Epithelial cell of esophagus (primary cell): Measurements from ENCODE around the gene RNF150.

ENCODE experiments used
- DNase-seq: peaks from one replicate; pipeline ENCODE4 v3.0.0; 2010; ENCODE audit warnings: low read depth
- H3K4me3 ChIP-seq: 2 replicates; pipeline ENCODE4 v1.5.1; 2011; ENCODE audit warnings: mild to moderate bottlenecking, low read length, control low read depth
- CTCF ChIP-seq: IDR thresholded peaks from 2 replicates; pipeline ENCODE4 v1.5.1; 2011; ENCODE audit warnings: low read depth, mild to moderate bottlenecking, low read length, control low read depth, inconsistent platforms; ENCODE audit not compliant: insufficient read depth; ENCODE audit errors: missing control alignments

Gene RNF150

DNA sequence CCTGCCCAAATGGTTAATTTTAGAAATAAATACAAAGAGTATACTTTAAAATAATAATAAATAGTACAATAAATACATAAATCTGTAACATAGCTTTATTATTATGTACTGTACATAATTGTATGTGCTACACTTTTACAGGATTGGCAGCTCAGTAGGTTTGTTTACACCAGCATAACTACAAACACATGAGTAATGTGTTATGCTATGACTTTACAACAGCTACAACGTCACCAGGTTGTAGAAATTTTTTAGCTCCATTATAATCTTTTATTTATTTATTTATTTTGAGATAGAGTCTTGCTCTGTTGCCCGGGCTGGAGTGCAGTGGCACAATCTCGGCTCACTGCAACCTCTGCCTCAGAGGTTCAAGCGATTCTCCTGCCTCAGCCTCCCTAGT, 31.8 kb downstream of the RNF150 start:
- DNase-seq: no peak
- no peak overlapping the region for H3K4me3 ChIP-seq
- TF ChIP-seq CTCF: no peak

- TF ChIP-seq CTCF: no peak
- no peak for DNase-seq
- H3K4me3 ChIP-seq: no peak overlapping the region
Measured at GRCh38 chr4:141099326-141099725, 33.9 kb downstream of the RNF150 start.

GRCh38 chr4:141098163-141098562, 35.1 kb downstream of the RNF150 start:
- no peak overlapping the region for H3K4me3 ChIP-seq
- no peak for TF ChIP-seq CTCF
- no peak for DNase-seq

GRCh38 chr4:141090473-141090872, 42.8 kb downstream of the RNF150 start:
- H3K4me3 ChIP-seq: no peak overlapping the region
- no peak for DNase-seq
- TF ChIP-seq CTCF: no peak

- no peak for DNase-seq
- H3K4me3 ChIP-seq: no peak overlapping the region
- TF ChIP-seq CTCF: no peak
Measured at GRCh38 chr4:141081921-141082395, 51.3 kb downstream of the RNF150 start.

DNA sequence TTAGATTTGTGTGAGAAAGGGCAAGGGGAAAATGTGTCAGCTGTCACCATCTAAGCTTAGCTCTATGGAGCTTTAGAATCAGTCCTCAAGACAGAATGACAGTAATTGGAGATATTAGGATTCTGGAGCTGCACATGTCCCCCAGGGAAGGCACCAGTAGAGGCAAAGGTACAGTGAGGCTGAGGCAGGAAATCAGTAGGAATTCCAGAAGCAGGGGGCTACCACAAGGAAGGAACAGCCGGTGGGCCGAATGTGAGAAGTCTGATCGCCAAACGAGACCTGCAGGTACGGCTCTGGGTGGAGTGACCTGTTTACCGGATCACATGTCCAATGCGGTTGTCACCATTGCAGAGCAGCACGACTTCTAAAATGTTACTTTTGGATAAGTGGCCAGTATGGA, 52.6 kb downstream of the RNF150 start:
- no peak for DNase-seq
- no peak for TF ChIP-seq CTCF
- no peak overlapping the region for H3K4me3 ChIP-seq

DNA sequence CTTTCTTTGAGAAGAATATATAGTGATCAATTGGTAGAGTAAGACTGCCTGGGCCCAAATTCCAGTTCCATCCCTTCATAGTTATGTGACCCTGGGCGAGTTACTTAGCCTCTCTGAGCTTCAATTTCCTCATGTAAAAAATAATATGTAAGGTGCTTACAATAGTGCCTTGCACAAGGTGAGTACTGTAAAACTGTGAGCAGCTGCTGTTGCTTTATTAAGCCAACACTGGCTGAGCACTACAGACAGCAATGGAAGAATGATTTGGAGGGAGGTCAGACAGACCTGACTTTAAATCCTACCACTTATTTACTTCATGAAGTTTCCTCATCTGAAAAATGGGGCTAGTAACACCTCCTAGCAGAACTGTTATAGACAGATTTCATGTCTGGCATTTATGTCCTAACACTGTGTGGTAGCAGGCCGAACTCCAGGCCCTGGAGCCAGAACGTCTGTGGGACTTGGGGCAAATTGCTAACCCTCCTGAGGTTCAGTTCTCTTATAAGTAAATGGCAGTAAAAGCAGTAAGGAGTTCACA, 53.8 kb downstream of the RNF150 start:
- no peak for DNase-seq
- TF ChIP-seq CTCF: no peak
- no peak overlapping the region for H3K4me3 ChIP-seq
